ENCODE data around the gene RND3. TPM values are rescaled to one million over a fixed set of nuclear protein-coding genes. Genes with fewer than 3 reads are reported as not detected.
A peak's percentile ranks its signal among the peaks of the same experiment; 100 is the strongest.

The RND3 gene, protein sequence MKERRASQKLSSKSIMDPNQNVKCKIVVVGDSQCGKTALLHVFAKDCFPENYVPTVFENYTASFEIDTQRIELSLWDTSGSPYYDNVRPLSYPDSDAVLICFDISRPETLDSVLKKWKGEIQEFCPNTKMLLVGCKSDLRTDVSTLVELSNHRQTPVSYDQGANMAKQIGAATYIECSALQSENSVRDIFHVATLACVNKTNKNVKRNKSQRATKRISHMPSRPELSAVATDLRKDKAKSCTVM
- total RNA-seq (not detected), total RNA-seq (0 to 0.23 reads per million in 2 donors)

DNA sequence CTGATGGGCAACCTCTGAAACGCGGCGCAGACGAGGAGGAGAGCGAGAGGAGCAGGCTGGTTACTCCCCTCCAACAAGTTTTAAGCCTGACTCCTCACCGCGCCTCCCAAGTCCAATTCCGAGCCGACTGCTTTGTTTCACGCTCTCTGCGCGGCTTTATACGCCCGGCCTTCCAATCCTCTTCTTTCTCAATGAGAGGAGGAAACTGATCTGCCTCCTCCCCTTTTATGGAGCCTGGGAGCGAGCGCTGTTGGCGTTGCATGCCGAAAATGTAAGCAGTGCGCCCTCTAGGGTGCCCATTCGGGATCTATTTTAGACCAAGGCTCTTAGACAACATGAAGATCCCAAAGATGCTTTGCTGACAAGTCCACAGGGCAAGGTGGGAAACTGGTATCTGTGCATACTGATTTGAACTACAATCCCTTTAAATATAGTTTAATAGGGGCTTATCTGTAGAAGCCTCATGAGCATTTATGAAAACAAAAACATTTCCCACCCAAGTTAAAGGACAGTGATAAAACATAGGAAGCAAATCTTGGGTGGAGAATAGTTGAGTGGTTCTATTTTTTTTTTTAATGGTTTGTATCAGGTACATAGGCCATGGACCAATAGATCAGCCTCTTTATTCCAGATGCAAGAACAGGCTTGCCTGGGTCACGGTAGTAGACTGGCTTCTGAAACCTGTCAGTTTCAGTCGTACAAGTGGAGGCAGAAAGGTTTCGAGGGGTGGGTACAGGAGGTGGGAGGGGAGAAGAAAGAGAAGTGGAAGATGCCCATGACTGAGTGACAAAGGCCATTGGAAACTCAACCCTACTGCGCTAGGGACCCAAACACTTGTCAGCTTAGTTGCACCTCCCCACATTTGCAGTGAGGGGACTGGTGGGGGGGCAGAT lies at the start of gene RND3:
Gene RND3 (minus strand): TSS at position 131 of the 893 bp plus-strand sequence. CDS start 250 bp downstream, outside the sequence.
- H3K4me3 Mint-ChIP-seq, result peak within 1 kb of the TSS; percentile 65

DNA sequence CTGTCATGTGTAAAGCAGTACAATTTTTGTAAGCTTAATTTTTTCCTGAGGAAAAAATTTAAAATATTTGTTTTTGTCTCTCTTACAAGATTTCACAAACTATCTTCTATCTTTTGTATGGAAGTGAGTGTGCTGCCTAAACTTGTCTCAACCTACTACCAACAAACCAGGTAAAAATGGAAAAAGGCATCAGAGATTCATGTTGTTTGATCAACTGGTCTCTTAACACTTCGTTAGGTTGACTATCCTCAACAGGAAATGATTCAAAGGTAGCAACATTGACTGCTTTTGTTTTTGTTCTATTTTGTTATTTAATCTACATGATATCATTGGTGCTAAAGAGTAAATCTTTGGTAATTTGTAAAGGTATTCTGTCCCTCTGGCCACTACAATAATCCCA lies 47.7 kb upstream of the RND3 start:
- H3K27me3 Mint-ChIP-seq, result no peaks in the 10 kb centered on the region
- H3K27ac Mint-ChIP-seq, result no peak overlapping the region
- no peaks in the 10 kb centered on the region for H3K9me3 ChIP-seq (ENCODE audit: control insufficient read depth, low read length, poor library complexity, severe bottlenecking)
- no peaks in the 10 kb centered on the region for H3K4me1 Mint-ChIP-seq
- H3K4me3 Mint-ChIP-seq, result no peak overlapping the region
- H3K36me3 Mint-ChIP-seq (ENCODE audit: low read depth), result no peaks in the 10 kb centered on the region
- ATAC-seq (no peak), DNase-seq (no peak)

More for the DNA sequence above, at the start of gene RND3:
- no peak for ATAC-seq
- no peak for DNase-seq
- H3K36me3 Mint-ChIP-seq (ENCODE audit: low read depth), result peaks cover 2% of the 10 kb centered on the region
- H3K27ac Mint-ChIP-seq, result no peak within 1 kb of the TSS
- peaks cover 52% of the 10 kb centered on the region for H3K27me3 Mint-ChIP-seq
- peaks cover 9% of the 10 kb centered on the region for H3K4me1 Mint-ChIP-seq
- no peaks in the 10 kb centered on the region for H3K9me3 ChIP-seq (ENCODE audit: control insufficient read depth, low read length, poor library complexity, severe bottlenecking)

DNA sequence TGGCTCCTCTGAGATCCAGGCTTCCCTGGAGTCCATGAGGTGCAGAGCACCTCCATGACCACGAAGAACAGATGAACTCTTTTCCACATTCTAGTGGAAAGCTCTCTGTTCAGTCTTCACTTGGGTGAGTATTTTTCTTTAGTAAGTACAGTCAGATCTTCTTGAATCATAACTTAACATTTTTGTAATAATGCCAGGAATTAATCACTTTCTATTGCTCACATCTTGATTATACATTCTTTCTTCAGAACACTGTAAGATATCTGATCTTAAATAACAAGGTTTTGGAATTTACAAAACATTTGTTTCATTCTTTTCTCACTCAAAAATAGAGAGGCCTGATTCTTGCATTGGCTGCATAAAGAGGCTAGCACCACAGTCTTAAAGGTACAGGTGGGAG lies 45.4 kb upstream of the RND3 start:
- ATAC-seq, result no peak
- Mint-ChIP-seq H3K4me1 (no peaks in the 10 kb centered on the region), H3K27ac (no peak overlapping the region)

DNA sequence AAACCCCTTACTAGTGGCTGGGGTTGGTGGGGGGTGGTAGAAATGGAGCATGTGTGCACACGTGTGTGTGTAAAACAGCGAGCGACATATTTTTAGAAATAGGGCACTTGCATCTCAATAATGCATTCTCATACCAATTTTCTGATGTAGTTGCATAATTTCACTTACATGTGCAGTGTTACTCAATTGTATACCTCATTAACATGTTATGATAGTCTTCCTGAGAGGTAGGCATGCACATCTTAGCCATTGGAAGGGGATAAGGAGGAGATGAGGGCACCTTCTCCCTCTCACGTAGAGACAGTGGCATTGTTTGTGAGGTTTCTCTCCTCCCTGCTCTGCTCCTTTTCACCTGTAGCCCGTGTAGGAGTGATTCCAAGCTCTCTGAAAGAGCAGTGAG lies 44.6 kb upstream of the RND3 start:
- no peak overlapping the region for H3K27ac Mint-ChIP-seq
- no peak for DNase-seq
- no peaks in the 10 kb centered on the region for H3K27me3 Mint-ChIP-seq
- no peak overlapping the region for H3K4me3 Mint-ChIP-seq
- H3K36me3 Mint-ChIP-seq (ENCODE audit: low read depth), result no peaks in the 10 kb centered on the region
- ATAC-seq, result no peak
- H3K9me3 ChIP-seq (ENCODE audit: control insufficient read depth, low read length, poor library complexity, severe bottlenecking), result no peaks in the 10 kb centered on the region
- H3K4me1 Mint-ChIP-seq, result no peaks in the 10 kb centered on the region

More for the DNA sequence above, 45.4 kb upstream of the RND3 start:
- Mint-ChIP-seq H3K27me3 (no peaks in the 10 kb centered on the region), H3K36me3 (ENCODE audit: low read depth) (no peaks in the 10 kb centered on the region), H3K4me3 (no peak overlapping the region)
- H3K9me3 ChIP-seq (ENCODE audit: control insufficient read depth, low read length, poor library complexity, severe bottlenecking), result no peaks in the 10 kb centered on the region
- no peak for DNase-seq

DNA sequence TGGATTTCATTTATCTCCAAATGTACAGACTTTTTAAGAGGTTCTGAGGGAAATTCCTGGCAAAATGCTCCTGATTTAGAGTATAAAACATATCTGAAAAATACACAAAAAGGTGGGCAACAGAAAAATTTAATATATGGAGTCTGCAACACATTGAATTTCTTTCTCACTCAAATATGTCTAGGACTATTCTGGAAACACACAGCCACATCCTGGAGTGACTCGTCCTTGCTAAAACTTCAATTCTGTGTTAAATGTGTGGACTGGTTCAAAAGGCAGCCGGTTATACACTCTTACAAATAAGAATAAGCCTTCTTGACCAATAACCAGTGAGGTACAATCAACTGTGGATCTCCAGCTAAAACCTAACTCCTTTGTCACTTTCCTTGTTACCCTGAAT lies 44.1 kb upstream of the RND3 start:
- Mint-ChIP-seq H3K36me3 (ENCODE audit: low read depth) (no peaks in the 10 kb centered on the region), H3K27me3 (no peaks in the 10 kb centered on the region), H3K4me3 (no peak overlapping the region), H3K27ac (no peak overlapping the region), H3K4me1 (no peaks in the 10 kb centered on the region)
- DNase-seq, result no peak
- no peak for ATAC-seq
- H3K9me3 ChIP-seq (ENCODE audit: control insufficient read depth, low read length, poor library complexity, severe bottlenecking), result no peaks in the 10 kb centered on the region

DNA sequence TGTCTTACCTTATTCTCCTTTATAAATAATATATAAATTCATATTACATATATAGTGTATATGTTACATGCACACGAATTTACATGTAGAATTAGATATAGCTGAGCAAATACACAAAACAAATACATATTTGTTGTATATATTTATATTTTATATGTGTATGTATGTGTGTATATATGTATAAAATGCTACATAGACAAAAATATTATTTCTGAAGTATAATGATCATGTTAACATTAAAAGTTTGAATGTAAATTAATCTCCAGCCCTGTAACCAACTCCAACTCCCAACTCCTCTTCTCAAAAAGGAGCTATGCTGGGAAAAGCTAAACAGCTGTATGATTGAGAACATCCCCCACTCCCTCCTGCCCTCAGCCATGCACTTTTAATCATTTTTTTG lies 42.7 kb upstream of the RND3 start:
- Mint-ChIP-seq H3K4me3 (no peak overlapping the region), H3K4me1 (no peaks in the 10 kb centered on the region)

DNA sequence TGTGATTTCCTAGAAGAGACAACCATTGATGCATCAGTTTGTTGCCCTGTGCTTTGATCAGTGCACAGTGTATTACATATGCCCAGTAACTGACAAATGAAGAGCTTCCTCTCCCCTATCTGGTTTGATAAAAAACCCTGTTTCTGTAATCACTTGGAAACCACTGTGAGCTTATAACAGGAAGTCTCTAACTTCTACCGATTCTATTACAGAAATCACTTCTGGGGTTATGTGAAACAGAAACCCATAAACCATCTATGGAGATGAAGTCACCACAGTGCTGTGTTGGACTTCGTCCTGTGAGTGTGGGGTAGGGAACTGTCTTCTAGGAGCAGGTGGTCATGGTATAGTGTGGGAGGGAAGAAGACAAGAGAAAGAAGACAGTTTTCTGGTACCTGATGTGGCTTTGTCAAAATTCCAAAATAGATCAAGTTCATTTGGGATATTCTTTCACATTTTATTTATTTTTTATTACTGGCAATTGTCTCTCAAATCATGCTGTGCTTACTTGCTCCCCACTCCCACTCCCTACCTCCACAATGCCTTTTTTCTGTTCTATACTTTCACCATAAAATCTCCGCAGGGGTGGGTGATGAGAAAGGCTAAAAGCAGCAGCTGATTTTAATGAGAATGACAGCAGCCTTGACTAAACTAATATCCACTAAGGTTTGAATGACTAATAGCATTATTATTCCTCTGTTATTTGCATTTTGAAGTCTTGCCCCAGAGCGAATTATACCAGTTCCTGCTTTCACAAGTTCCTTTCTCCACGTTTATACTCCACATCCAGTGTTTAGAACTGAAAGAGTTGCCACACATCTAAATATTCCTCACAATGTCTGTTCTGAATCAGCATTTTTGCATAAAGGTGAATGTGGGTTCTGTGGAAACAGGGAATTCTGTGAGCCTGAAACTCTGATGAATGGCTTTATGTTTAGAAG lies 41.7 kb upstream of the RND3 start:
- Mint-ChIP-seq H3K4me3 (no peak overlapping the region), H3K27me3 (no peaks in the 10 kb centered on the region), H3K4me1 (no peaks in the 10 kb centered on the region), H3K27ac (no peak overlapping the region), H3K36me3 (ENCODE audit: low read depth) (no peaks in the 10 kb centered on the region)
- DNase-seq (no peak), ATAC-seq (no peak)
- no peaks in the 10 kb centered on the region for H3K9me3 ChIP-seq (ENCODE audit: control insufficient read depth, low read length, poor library complexity, severe bottlenecking)

More for the DNA sequence above, 42.7 kb upstream of the RND3 start:
- Mint-ChIP-seq H3K27me3 (no peaks in the 10 kb centered on the region), H3K36me3 (ENCODE audit: low read depth) (no peaks in the 10 kb centered on the region), H3K27ac (no peak overlapping the region)
- no peaks in the 10 kb centered on the region for H3K9me3 ChIP-seq (ENCODE audit: control insufficient read depth, low read length, poor library complexity, severe bottlenecking)
- ATAC-seq, result no peak
- no peak for DNase-seq

DNA sequence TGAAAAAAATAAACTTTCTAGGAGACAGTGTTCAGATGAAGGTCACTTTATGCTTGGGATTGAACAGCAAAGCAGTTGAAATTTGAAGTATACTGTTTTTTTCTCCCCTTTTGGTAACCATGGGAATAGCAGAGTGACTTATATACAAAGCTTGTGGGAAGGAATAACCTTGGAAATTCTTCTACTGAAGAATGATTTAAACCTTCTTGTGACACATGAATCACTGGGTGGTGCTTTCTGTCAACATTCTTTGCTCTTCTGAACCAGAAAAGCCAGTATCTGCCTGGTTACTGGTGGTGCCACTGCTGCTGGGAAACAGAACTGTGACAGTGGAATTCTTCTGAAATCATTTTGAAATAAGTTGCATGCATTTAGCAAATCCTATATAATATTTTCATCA lies 39.4 kb upstream of the RND3 start:
- Mint-ChIP-seq H3K36me3 (ENCODE audit: low read depth) (no peaks in the 10 kb centered on the region), H3K27me3 (no peaks in the 10 kb centered on the region), H3K4me1 (no peaks in the 10 kb centered on the region), H3K4me3 (no peak overlapping the region), H3K27ac (no peak overlapping the region)
- ATAC-seq, result no peak
- H3K9me3 ChIP-seq (ENCODE audit: control insufficient read depth, low read length, poor library complexity, severe bottlenecking), result no peaks in the 10 kb centered on the region
- DNase-seq, result no peak

DNA sequence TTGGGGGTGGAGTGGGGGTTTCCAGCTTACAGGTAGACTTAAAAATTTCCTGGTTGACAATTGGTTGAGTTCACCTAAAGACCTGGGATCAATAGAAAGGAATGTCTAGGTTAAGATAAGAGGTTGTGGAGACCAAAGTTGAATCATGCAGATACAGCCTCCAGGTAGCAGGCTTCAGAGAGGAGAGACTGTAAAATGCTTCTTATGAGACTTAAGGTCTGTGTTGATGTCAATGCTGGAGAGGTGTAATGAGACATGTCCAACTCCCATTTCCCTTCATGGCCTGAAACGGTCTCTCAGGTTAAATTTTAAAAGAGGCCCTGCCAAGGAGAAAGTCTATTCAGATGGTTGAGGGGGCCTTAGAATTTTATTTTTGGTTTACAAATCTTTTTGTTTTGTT lies 38.5 kb upstream of the RND3 start:
- DNase-seq (no peak), ATAC-seq (no peak)
- Mint-ChIP-seq H3K27me3 (no peaks in the 10 kb centered on the region), H3K4me3 (no peak overlapping the region), H3K36me3 (ENCODE audit: low read depth) (no peaks in the 10 kb centered on the region), H3K4me1 (no peaks in the 10 kb centered on the region), H3K27ac (no peak overlapping the region)
- H3K9me3 ChIP-seq (ENCODE audit: control insufficient read depth, low read length, poor library complexity, severe bottlenecking), result no peaks in the 10 kb centered on the region

DNA sequence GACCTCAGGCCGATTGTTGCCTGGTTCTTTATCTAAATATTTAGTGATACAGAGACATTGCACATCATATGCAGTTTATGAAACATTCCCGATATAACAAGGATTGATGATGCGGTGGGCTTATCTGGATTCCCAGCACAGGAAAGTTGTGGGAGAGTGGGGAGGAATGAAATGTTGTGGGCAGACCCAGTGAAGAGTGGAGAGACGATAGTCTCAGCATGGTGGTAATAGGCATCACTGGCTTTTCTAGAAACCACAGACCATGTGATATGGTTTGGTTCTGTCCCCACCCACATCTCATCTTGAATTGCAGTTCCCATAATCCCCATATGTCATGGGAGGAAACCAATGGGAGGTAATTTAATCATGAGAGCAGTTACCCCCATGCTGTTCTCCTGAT lies 34.8 kb upstream of the RND3 start:
- no peak overlapping the region for H3K4me3 Mint-ChIP-seq

DNA sequence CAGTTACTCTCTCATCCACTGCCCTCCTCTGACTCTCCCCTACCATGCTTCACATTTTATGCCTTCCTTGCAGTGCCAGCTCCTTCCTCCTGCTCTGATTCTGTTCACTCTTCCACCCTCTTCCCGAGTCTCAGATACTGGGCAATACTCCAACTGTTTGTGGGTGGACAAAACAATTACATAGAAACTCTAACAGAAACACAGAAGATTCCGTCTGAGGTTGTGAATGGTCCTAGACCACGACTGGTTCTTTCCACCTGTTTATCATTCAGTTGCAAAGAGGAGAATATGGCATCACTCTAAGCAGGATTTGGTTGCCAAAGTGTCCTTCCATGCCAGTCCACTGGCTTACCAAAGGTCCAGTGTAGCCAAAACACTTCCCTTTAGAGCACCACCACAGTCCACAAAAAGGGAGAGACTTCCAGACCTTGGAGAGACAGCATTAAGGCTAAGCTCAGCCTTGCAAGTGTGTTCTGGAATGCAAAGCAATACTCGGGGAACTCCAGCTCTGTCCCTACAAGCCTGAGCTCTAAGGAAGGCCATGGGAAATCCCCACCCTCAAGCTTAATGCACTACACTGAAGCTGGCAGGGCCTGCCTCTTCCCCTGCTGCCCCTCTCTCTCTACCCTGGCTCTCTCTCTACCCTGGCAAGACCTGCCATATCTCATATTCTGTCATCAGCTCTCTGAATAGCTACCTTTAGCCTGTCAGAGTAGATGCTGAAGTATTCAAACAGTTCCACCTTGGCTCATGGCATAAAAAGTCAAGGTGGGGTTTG lies 33.6 kb upstream of the RND3 start:
- no peaks in the 10 kb centered on the region for H3K9me3 ChIP-seq (ENCODE audit: control insufficient read depth, low read length, poor library complexity, severe bottlenecking)
- no peak for ATAC-seq
- H3K27ac Mint-ChIP-seq, result no peak overlapping the region

More for the DNA sequence above, 34.8 kb upstream of the RND3 start:
- DNase-seq (no peak), ATAC-seq (no peak)
- no peaks in the 10 kb centered on the region for H3K27me3 Mint-ChIP-seq
- no peak overlapping the region for H3K27ac Mint-ChIP-seq
- no peaks in the 10 kb centered on the region for H3K9me3 ChIP-seq (ENCODE audit: control insufficient read depth, low read length, poor library complexity, severe bottlenecking)
- no peaks in the 10 kb centered on the region for H3K36me3 Mint-ChIP-seq (ENCODE audit: low read depth)
- no peaks in the 10 kb centered on the region for H3K4me1 Mint-ChIP-seq

DNA sequence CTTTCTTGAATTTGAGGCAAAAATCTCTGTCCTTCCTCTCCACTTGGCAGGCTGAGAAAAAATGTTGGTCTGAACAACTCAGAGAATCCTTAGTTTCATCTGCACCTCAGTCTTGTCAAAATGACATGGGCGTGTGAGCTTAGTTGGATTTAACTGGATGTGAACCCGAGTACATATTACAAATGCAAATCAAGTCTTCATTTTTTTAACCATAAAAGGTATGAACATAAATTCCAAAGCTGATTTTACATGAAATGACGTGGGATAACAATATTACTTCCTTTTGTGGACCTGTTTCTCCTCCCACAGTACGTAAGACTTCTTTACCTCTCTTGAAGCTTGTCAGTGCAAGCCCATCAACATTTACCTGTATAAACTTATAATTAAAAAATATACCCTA lies 32.6 kb upstream of the RND3 start:
- H3K4me3 Mint-ChIP-seq, result no peak overlapping the region
- H3K9me3 ChIP-seq (ENCODE audit: control insufficient read depth, low read length, poor library complexity, severe bottlenecking), result no peaks in the 10 kb centered on the region
- no peak overlapping the region for H3K27ac Mint-ChIP-seq
- no peak for ATAC-seq
- H3K27me3 Mint-ChIP-seq, result no peaks in the 10 kb centered on the region
- H3K4me1 Mint-ChIP-seq, result no peaks in the 10 kb centered on the region
- DNase-seq, result no peak
- no peaks in the 10 kb centered on the region for H3K36me3 Mint-ChIP-seq (ENCODE audit: low read depth)

More for the DNA sequence above, 33.6 kb upstream of the RND3 start:
- DNase-seq, result no peak
- H3K36me3 Mint-ChIP-seq (ENCODE audit: low read depth), result no peaks in the 10 kb centered on the region
- no peaks in the 10 kb centered on the region for H3K4me1 Mint-ChIP-seq
- no peak overlapping the region for H3K4me3 Mint-ChIP-seq
- H3K27me3 Mint-ChIP-seq, result no peaks in the 10 kb centered on the region
